ENCODE measurements around the gene TBRG4.

TBRG4 gene

GRCh38 chr7:45076946-45077345 is 34.6 kb downstream of the TBRG4 start:
- no peaks in the 10 kb centered on the region for H3K27me3 ChIP-seq (replicated peaks; ENCODE audit: control insufficient read depth, insufficient read depth, low read length, poor library complexity, severe bottlenecking)
- no peaks in the 10 kb centered on the region for H3K9me3 ChIP-seq (ENCODE audit: control insufficient read depth, low read length)
- no peak overlapping the region for H3K4me3 ChIP-seq (ENCODE audit: insufficient read depth, low read depth, low read length, poor library complexity, severe bottlenecking)
- no peaks in the 10 kb centered on the region for H3K4me1 ChIP-seq (ENCODE audit: control insufficient read depth, insufficient read depth, low read length, poor library complexity, severe bottlenecking)
- peaks cover 49% of the 10 kb centered on the region for H3K36me3 ChIP-seq (ENCODE audit: control insufficient read depth, insufficient read depth, low read length)
- no peak for DNase-seq
- no peak overlapping the region for H3K27ac ChIP-seq (ENCODE audit: insufficient read depth, low read length, poor library complexity, severe bottlenecking)

GRCh38 chr7:45075871-45076796 is 35.4 kb downstream of the TBRG4 start:
- DNase-seq: no peak
- Histone ChIP-seq H3K27ac (ENCODE audit: insufficient read depth, low read length, poor library complexity, severe bottlenecking) (no peak overlapping the region), H3K4me3 (ENCODE audit: insufficient read depth, low read depth, low read length, poor library complexity, severe bottlenecking) (no peak overlapping the region), H3K27me3 (replicated peaks; ENCODE audit: control insufficient read depth, insufficient read depth, low read length, poor library complexity, severe bottlenecking) (no peaks in the 10 kb centered on the region), H3K36me3 (ENCODE audit: control insufficient read depth, insufficient read depth, low read length) (peaks cover 57% of the 10 kb centered on the region), H3K4me1 (ENCODE audit: control insufficient read depth, insufficient read depth, low read length, poor library complexity, severe bottlenecking) (no peaks in the 10 kb centered on the region), H3K9me3 (ENCODE audit: control insufficient read depth, low read length) (no peaks in the 10 kb centered on the region)

- Histone ChIP-seq H3K36me3 (ENCODE audit: control insufficient read depth, insufficient read depth, low read length) (peaks cover 65% of the 10 kb centered on the region), H3K4me1 (ENCODE audit: control insufficient read depth, insufficient read depth, low read length, poor library complexity, severe bottlenecking) (no peaks in the 10 kb centered on the region), H3K4me3 (ENCODE audit: insufficient read depth, low read depth, low read length, poor library complexity, severe bottlenecking) (no peak overlapping the region), H3K9me3 (ENCODE audit: control insufficient read depth, low read length) (no peaks in the 10 kb centered on the region), H3K27ac (ENCODE audit: insufficient read depth, low read length, poor library complexity, severe bottlenecking) (no peak overlapping the region), H3K27me3 (replicated peaks; ENCODE audit: control insufficient read depth, insufficient read depth, low read length, poor library complexity, severe bottlenecking) (no peaks in the 10 kb centered on the region)
- DNase-seq: no peak
Observed at GRCh38 chr7:45075355-45075644, 36.2 kb downstream of the TBRG4 start.

GRCh38 chr7:45074528-45075354 is 36.8 kb downstream of the TBRG4 start:
- H3K4me3 ChIP-seq (ENCODE audit: insufficient read depth, low read depth, low read length, poor library complexity, severe bottlenecking): no peak overlapping the region
- no peak for DNase-seq
- H3K27ac ChIP-seq (ENCODE audit: insufficient read depth, low read length, poor library complexity, severe bottlenecking): no peak overlapping the region
- no peaks in the 10 kb centered on the region for H3K27me3 ChIP-seq (replicated peaks; ENCODE audit: control insufficient read depth, insufficient read depth, low read length, poor library complexity, severe bottlenecking)
- H3K4me1 ChIP-seq (ENCODE audit: control insufficient read depth, insufficient read depth, low read length, poor library complexity, severe bottlenecking): no peaks in the 10 kb centered on the region
- H3K36me3 ChIP-seq (ENCODE audit: control insufficient read depth, insufficient read depth, low read length): peaks cover 71% of the 10 kb centered on the region
- H3K9me3 ChIP-seq (ENCODE audit: control insufficient read depth, low read length): no peaks in the 10 kb centered on the region

DNA sequence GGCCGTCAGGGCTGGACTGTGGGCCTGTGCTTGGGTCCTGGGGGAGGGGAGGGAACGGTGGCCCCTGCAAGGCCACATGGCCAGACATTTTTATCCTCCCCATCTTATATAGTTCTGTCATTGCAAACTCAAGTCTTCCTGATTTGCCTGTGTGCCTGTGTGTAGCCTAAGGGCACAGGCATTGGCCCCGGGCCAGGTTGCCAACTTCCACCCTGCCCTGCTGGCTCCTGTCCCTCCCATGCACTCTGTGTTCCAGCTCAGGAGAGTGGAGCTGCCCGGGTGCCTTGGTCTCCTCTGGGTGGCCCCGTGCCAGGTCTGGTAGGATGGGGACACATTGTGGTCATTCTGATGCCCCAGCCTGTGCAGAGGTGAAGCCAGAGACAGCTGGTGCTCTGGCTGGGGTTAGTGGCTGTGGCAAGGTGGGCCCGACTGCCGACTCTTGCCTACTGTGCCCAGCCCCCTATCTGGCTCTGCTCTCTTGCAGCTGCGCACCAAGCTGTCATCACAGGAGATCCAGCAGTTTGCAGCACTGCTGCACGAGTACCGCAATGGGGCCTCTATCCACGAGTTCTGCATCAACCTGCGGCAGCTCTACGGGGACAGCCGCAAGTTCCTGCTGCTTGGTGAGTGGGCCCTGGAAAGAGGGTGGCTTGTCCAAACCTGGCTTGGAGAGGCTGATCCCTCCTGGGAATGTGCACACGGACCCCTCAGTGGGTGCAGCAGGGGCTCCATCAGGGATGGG is 37.5 kb downstream of the TBRG4 start:
- no peaks in the 10 kb centered on the region for H3K27me3 ChIP-seq (replicated peaks; ENCODE audit: control insufficient read depth, insufficient read depth, low read length, poor library complexity, severe bottlenecking)
- H3K4me3 ChIP-seq (ENCODE audit: insufficient read depth, low read depth, low read length, poor library complexity, severe bottlenecking): no peak overlapping the region
- H3K4me1 ChIP-seq (ENCODE audit: control insufficient read depth, insufficient read depth, low read length, poor library complexity, severe bottlenecking): no peaks in the 10 kb centered on the region
- DNase-seq: no peak
- peaks cover 79% of the 10 kb centered on the region for H3K36me3 ChIP-seq (ENCODE audit: control insufficient read depth, insufficient read depth, low read length)
- no peak overlapping the region for H3K27ac ChIP-seq (ENCODE audit: insufficient read depth, low read length, poor library complexity, severe bottlenecking)
- no peaks in the 10 kb centered on the region for H3K9me3 ChIP-seq (ENCODE audit: control insufficient read depth, low read length)

GRCh38 chr7:45073031-45073785 is 38.3 kb downstream of the TBRG4 start:
- Histone ChIP-seq H3K36me3 (ENCODE audit: control insufficient read depth, insufficient read depth, low read length) (peaks cover 86% of the 10 kb centered on the region), H3K27ac (ENCODE audit: insufficient read depth, low read length, poor library complexity, severe bottlenecking) (no peak overlapping the region), H3K27me3 (replicated peaks; ENCODE audit: control insufficient read depth, insufficient read depth, low read length, poor library complexity, severe bottlenecking) (no peaks in the 10 kb centered on the region), H3K4me3 (ENCODE audit: insufficient read depth, low read depth, low read length, poor library complexity, severe bottlenecking) (no peak overlapping the region), H3K9me3 (ENCODE audit: control insufficient read depth, low read length) (no peaks in the 10 kb centered on the region), H3K4me1 (ENCODE audit: control insufficient read depth, insufficient read depth, low read length, poor library complexity, severe bottlenecking) (no peaks in the 10 kb centered on the region)
- no peak for DNase-seq

DNA sequence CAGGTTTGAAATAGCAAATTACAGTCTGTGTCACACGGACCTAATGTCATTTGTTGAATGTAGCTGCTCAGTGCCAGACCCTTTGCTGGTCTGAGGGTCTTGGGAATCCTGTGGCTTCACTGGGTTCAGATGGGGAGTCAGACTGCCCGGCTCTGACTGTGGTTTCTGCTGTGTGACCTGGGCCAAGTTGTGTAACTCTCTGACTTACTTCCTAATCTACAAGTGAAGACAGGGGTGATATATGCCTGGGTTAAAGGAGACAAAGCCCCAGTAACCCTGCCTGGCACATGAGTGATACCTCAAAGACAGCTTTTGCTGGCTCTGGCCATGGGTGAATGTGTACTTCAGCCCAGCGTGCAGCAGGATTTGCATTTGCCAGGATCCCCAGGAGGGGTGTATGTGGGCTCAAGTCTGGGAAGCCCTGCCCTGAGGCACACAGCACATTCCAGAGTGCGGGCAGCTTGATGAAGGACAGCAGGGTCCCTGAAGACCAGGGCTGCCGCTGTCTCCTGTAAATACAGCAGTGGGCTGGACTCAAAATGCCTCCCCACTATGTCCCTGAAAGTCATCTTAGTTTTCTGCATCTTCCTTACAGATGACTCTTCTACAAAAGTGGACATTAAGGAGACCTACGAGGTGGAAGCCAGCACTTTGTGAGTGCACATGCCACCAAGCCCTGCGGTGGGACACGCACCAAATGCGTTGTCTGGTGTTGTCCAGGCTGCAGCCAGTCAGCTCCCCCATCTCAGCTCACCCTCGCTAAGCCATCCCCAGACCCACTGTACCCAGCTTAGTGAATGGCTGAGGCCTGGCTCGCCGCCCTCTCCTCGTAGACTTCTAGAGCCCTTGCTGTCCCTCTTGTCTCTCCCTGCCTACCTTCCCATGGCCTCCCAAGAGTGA is 39.1 kb downstream of the TBRG4 start:
- H3K36me3 ChIP-seq (ENCODE audit: control insufficient read depth, insufficient read depth, low read length): peaks cover 94% of the 10 kb centered on the region
- no peak for DNase-seq
- H3K27ac ChIP-seq (ENCODE audit: insufficient read depth, low read length, poor library complexity, severe bottlenecking): no peak overlapping the region
- H3K27me3 ChIP-seq (replicated peaks; ENCODE audit: control insufficient read depth, insufficient read depth, low read length, poor library complexity, severe bottlenecking): no peaks in the 10 kb centered on the region
- H3K4me3 ChIP-seq (ENCODE audit: insufficient read depth, low read depth, low read length, poor library complexity, severe bottlenecking): no peak overlapping the region
- H3K4me1 ChIP-seq (ENCODE audit: control insufficient read depth, insufficient read depth, low read length, poor library complexity, severe bottlenecking): no peaks in the 10 kb centered on the region
- no peaks in the 10 kb centered on the region for H3K9me3 ChIP-seq (ENCODE audit: control insufficient read depth, low read length)

GRCh38 chr7:45071528-45071927 is 40.0 kb downstream of the TBRG4 start:
- Histone ChIP-seq H3K9me3 (ENCODE audit: control insufficient read depth, low read length) (no peaks in the 10 kb centered on the region), H3K36me3 (ENCODE audit: control insufficient read depth, insufficient read depth, low read length) (peaks cover 89% of the 10 kb centered on the region), H3K27me3 (replicated peaks; ENCODE audit: control insufficient read depth, insufficient read depth, low read length, poor library complexity, severe bottlenecking) (no peaks in the 10 kb centered on the region), H3K4me3 (ENCODE audit: insufficient read depth, low read depth, low read length, poor library complexity, severe bottlenecking) (no peak overlapping the region), H3K27ac (ENCODE audit: insufficient read depth, low read length, poor library complexity, severe bottlenecking) (no peak overlapping the region), H3K4me1 (ENCODE audit: control insufficient read depth, insufficient read depth, low read length, poor library complexity, severe bottlenecking) (no peaks in the 10 kb centered on the region)
- no peak for DNase-seq

GRCh38 chr7:45070254-45070642 is 41.2 kb downstream of the TBRG4 start:
- Histone ChIP-seq H3K27ac (ENCODE audit: insufficient read depth, low read length, poor library complexity, severe bottlenecking) (no peak overlapping the region), H3K36me3 (ENCODE audit: control insufficient read depth, insufficient read depth, low read length) (peaks cover 89% of the 10 kb centered on the region), H3K9me3 (ENCODE audit: control insufficient read depth, low read length) (no peaks in the 10 kb centered on the region), H3K27me3 (replicated peaks; ENCODE audit: control insufficient read depth, insufficient read depth, low read length, poor library complexity, severe bottlenecking) (no peaks in the 10 kb centered on the region), H3K4me3 (ENCODE audit: insufficient read depth, low read depth, low read length, poor library complexity, severe bottlenecking) (no peak overlapping the region), H3K4me1 (ENCODE audit: control insufficient read depth, insufficient read depth, low read length, poor library complexity, severe bottlenecking) (no peaks in the 10 kb centered on the region)
- no peak for DNase-seq

Measured in effector memory CD4-positive, alpha-beta T cell (primary cell).